T-helper 22 cell (primary cell): ENCODE results near the gene LTC4S.

Source experiments
- DNase-seq: peaks from one replicate; pipeline ENCODE4 v3.0.0-alpha.2; 2020; ENCODE audit warnings: low read depth

Gene LTC4S

DNA sequence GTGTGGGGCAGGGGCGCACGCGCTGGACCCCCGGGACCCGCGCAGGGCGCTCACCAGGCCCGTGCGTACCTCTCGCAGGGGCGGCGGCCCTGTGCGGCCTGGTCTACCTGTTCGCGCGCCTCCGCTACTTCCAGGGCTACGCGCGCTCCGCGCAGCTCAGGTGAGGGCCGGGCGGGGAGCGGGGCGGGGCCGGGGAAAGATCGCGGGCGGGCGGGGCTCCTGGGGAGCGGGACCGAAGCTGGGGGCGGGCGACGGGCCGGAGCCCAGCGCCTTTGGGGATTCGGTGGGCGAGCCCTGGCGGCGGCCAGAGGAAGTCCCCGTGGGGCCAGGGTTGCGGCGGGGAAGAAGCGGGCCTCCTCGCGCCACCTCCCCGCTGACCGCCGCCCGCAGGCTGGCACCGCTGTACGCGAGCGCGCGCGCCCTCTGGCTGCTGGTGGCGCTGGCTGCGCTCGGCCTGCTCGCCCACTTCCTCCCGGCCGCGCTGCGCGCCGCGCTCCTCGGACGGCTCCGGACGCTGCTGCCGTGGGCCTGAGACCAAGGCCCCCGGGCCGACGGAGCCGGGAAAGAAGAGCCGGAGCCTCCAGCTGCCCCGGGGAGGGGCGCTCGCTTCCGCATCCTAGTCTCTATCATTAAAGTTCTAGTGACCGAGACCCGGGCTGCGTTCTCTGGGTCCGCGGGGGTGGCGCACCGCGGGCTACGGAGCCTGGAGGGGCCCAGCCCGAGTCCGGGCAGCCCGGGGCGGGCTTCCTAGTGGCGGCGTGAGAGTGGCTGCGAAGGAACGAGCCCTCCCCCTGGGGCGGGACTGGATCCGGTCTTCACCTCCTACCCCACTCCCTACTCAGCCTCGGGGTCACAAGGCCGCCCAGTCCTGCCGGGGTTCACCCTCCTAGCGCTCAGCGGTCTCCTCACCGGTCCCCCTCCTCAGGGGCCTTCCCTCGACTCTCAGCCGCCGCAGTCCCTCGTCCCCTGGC is 2.4 kb downstream of the LTC4S start:
- peak; percentile 57 for DNase-seq

- DNase-seq, result no peak
Observed at GRCh38 chr5:179796877-179797608, 3.3 kb downstream of the LTC4S start.

DNA sequence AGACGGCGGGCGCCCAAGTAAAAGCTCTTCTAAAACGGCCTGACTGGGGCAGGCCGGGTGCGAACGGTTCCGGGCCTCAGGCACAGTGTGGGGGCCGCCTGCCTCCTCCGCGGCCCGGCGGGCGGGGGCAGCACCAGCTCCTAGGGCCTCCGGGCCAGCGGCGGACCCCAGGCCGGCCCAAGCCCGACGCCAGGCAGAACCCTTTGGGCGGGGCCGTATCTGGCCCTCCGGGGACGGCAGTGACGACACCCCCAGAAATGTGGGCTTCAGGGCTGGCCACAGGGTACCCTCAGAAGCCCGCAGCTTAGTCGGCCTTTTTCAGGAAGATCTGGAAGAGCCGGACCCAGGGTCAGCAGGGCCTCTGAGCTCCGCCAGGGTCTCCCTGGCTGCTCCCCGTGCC is 4.0 kb downstream of the LTC4S start:
- DNase-seq, result no peak

GRCh38 chr5:179798144-179798770 is 4.5 kb downstream of the LTC4S start:
- no peak for DNase-seq

DNA sequence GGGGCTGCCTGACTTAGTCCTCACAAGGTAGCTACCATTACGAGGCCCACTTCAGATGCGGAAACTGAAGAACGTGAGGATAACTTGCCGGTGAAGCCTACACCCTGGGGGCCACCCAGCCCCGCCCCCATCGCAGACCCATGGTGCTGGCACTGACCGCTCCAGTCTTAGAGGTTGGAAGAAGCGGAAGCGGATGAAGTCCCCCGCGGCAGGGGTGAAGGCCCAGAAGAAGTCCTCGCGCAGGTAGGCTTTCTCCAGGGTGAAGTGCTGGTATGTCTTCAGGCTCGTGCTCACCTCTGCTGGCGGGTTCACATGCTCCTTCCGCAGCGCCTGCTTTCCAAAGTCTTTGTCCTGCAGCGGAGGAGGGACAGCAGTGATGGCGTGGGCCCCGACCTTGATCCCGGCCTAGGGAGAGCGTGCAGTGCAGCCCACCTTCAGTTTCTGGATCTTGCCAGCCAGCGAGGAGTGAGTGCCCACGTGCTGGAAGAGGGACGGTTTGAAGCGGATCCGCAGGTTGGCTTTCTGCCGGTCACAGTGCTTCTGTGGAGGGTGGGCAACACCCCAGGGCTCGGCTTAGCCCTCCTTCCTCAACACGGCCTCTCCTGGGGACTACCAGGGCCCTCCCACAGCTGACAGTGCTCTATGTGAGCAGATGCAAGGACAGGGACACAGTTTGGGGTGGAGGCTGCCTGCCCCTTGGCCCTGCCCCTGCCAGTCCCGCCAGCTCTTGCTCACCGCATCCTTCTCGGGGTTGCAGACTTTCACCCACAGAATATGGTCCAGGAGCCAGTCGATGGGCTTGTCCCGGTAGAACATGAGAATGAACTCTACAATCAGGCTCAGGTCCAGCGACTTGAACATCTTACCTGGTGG is 5.2 kb downstream of the LTC4S start:
- DNase-seq, result no peak

DNA sequence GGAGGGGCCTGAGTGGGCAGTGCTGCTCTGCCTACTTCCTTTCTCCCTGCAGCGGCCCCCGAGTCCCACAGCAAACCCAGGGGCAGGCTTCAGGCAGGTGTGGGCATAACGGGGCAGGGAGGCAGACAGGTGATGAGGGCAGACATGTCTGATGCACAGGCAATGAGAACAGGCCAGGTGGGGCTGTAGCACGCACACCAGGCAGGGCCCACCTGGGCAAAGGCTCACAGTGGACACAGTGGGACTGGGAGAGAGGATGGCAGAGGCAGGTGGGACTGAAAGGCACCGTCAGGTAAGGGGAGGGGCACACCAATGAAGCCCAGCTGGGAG is 5.8 kb downstream of the LTC4S start:
- no peak for DNase-seq

GRCh38 chr5:179800071-179800695 is 6.4 kb downstream of the LTC4S start:
- no peak for DNase-seq

DNA sequence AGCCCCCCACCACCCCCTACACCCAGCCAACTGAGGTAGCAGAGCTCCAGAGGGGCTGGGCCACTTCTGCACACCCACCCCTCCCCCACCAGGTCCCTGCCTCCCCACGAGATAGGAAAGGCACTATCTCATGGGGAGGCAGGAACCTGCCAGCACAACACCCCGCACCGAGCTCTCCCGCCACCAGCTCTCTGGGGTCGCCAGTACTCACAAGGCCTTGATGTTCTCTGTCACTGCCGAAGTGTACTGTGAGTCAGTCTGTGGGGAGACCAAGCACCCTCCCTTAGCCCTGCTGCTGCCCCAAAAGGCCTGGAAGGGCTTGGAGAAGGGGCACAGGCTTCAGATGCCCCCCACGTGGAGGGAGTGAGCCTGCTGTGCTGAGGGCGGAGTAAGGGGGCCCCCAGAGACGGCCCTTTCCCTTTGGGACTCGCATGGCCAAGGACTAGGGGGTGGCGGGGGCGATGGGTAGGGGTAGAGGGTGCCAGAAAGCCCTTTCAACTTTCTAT is 7.0 kb downstream of the LTC4S start:
- DNase-seq, result no peak

- peak; percentile 55 for DNase-seq
Observed at GRCh38 chr5:179801304-179802206, 7.8 kb downstream of the LTC4S start.

GRCh38 chr5:179802207-179802883 is 8.6 kb downstream of the LTC4S start:
- DNase-seq, result no peak

DNA sequence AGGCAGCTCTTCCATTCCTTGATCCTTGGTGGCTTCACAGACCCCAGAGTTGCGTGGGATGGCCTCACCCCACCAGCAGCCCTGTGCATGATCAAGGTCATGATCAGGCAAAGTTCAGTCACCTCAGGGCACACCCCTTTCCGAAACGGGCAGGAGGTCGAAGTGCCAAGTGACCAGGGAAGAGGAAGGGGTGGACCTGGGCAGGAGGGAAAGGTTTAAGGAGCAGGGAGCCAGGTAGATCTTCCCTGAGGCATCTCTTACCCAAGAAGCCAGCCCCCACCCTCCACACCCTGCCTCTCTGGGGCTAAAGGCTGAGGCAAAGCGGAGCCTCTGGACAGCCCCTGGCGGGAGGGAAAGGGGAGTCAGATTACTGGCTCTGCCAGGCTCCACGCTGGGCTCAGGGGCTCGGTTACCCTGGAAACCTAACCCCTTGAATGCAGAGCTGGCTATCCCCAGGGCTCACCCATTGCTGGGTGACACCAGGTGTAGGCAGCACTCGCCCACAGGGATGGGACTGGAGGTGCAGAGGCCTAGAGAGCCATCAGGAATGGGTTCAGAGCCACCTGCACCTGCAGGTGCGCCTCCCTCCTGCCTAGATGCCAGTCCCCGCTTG is 9.3 kb downstream of the LTC4S start:
- no peak for DNase-seq

DNA sequence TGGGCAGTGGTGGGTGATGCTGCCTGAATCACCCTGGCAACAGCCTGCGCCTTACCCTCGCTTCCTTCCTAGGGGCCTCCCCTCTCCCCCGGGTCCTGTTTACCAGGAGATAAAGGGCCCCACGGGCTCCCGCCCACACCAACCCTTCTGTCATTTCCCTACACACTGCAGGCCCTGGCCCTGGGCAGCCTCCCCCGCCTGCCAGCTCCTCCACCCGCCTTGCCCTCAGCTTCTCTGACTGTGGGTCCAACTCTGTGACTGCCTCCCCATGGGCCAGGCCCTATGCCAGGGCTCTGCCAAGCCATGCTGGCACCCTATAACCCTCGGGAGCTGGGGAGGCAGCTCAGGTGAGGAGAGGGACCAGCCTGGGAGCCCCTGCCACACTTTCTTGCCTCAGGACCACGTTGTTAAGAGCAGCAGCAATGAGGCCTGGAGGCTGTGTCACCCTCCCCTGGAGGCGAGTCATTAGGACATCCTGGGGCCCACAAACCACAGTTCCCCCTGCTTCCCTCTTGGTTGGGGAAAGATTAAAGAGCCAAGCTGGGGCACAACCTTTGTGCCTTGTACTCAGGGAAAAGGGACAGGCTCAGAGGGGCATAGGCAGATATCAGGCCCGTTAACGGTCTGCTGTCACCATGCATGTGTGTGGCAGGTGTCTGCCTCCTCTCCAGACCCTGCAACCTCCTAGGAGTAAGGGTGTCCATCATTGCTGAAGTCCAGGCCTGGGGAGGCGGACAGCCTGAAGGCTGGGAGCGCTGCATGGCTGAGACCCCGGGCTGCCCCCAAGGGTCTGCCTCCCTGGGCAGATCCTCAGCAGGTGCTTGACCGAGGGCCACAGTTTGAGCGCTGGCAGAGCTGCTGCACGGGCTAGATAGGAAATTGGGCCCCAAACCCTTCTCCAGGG is 10.1 kb downstream of the LTC4S start:
- DNase-seq, result no peak

GRCh38 chr5:179804555-179804947 is 10.8 kb downstream of the LTC4S start:
- DNase-seq, result no peak

GRCh38 chr5:179805070-179805528 is 11.3 kb downstream of the LTC4S start:
- no peak for DNase-seq

- DNase-seq, result no peak
Observed at GRCh38 chr5:179805529-179806249, 11.9 kb downstream of the LTC4S start.

DNA sequence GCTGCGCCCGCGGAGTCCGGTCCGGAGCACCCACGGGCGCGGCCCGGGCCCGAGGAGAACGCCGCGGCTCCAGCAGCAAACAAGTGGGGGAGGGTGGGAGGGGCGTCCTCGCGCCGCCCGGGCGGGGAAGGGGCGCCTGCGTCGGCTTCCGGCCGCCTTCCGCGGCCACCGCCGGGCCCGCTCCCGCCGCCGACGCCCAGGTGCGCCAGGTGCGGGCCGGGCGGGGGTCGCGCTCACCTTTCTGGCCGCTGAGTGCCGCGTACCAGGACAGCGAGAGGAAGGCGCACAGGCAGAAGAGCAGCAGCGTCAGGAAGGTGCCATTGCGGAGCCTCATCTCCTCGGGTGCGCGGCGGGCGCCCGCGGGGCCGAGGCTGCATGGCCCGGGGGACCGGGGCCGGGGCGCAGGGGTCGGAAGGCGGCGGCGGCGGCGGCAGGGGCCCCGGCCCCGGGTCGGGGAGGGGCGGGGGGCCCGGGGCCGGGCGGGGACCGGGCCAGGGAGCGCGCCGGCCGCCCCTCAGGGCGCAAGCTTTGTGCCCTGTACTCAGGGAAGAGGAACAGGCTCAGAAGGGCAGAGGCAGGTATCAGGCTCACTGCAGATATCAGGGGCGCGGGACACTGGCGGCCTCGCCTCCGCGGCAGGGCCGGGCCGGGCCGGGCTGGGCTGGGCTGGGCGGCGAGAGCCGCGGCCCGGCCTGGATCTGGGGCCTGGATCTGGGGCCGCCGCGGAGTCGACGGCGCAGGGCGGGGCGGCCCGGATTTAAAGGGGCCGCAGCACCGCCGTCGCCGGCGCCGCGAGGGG is 12.7 kb downstream of the LTC4S start, which contains the start of gene MGAT4B:
TSS of gene MGAT4B (minus strand) at position 617 of the 799 bp plus-strand sequence. CDS start at position 334, 283 bp downstream.
- peak; percentile 48 for DNase-seq
